Measurements from ENCODE around the gene DMRTA2. TPM values are rescaled to one million over a fixed set of nuclear protein-coding genes. Genes with fewer than 3 reads are reported as not detected.

The DMRTA2 gene
- total RNA-seq, 2 donors from 2014 or later = 1.2 to 2.4 TPM

- peak overlapping the region; percentile 66 for H3K4me3 Mint-ChIP-seq
- no peaks in the 10 kb centered on the region for H3K9me3 ChIP-seq (ENCODE audit: control insufficient read depth, low read length)
- H3K4me1 Mint-ChIP-seq = peaks cover 40% of the 10 kb centered on the region
- H3K4me3 ChIP-seq (ENCODE audit: low read length) = peak overlapping the region; percentile 61
- no peaks in the 10 kb centered on the region for H3K36me3 Mint-ChIP-seq (ENCODE audit: low read depth)
- TF ChIP-seq CTCF (conservative IDR thresholded peaks at IDR 0.05) = no peak
- H3K9ac ChIP-seq (ENCODE audit: extremely low read depth, low read length, poor library complexity, severe bottlenecking) = no peak overlapping the region
- H3K9me3 Mint-ChIP-seq = peaks cover 2% of the 10 kb centered on the region
- peaks cover 7% of the 10 kb centered on the region for H3K4me1 ChIP-seq (ENCODE audit: control insufficient read depth, insufficient read depth, low read length)
- H3K27ac ChIP-seq (ENCODE audit: low read depth, low read length) = no peak overlapping the region
- no peak overlapping the region for H3K27ac Mint-ChIP-seq
- 2 to 4% methylated on average over 8 to 21 of the region's 21 CpGs for WGBS, 2 experiments (ENCODE audit: insufficient coverage in 1 of 2, insufficient read length in 1 of 2)
- no peaks in the 10 kb centered on the region for H3K36me3 ChIP-seq (ENCODE audit: control insufficient read depth, insufficient read depth, low read length)
- peaks cover 95% of the 10 kb centered on the region for H3K27me3 Mint-ChIP-seq (ENCODE audit: insufficient read depth)
- H3K27me3 ChIP-seq (ENCODE audit: control insufficient read depth, insufficient read depth, low read length, poor library complexity, severe bottlenecking) = peaks cover 100% of the 10 kb centered on the region
- no peak for DNase-seq
Observed at GRCh38 chr1:50422675-50422945, 633 bp downstream of the DMRTA2 start.

GRCh38 chr1:50421768-50422674 is 1.2 kb downstream of the DMRTA2 start:
- no peak for TF ChIP-seq CTCF (conservative IDR thresholded peaks at IDR 0.05)
- Mint-ChIP-seq H3K27ac (no peak overlapping the region), H3K27me3 (ENCODE audit: insufficient read depth) (peaks cover 95% of the 10 kb centered on the region), H3K9me3 (peaks cover 2% of the 10 kb centered on the region), H3K4me3 (peak overlapping the region; percentile 66), H3K36me3 (ENCODE audit: low read depth) (no peaks in the 10 kb centered on the region), H3K4me1 (peaks cover 37% of the 10 kb centered on the region)
- no peak overlapping the region for H3K9ac ChIP-seq (ENCODE audit: extremely low read depth, low read length, poor library complexity, severe bottlenecking)
- H3K9me3 ChIP-seq (ENCODE audit: control insufficient read depth, low read length) = no peaks in the 10 kb centered on the region
- peaks cover 7% of the 10 kb centered on the region for H3K4me1 ChIP-seq (ENCODE audit: control insufficient read depth, insufficient read depth, low read length)
- peaks cover 100% of the 10 kb centered on the region for H3K27me3 ChIP-seq (ENCODE audit: control insufficient read depth, insufficient read depth, low read length, poor library complexity, severe bottlenecking)
- no peak overlapping the region for H3K27ac ChIP-seq (ENCODE audit: low read depth, low read length)
- no peaks in the 10 kb centered on the region for H3K36me3 ChIP-seq (ENCODE audit: control insufficient read depth, insufficient read depth, low read length)
- WGBS, 2 experiments (ENCODE audit: insufficient coverage in 1 of 2, insufficient read length in 1 of 2) = 11 to 16% methylated on average over 18 to 27 of the region's 27 CpGs
- peak; percentile 66 for DNase-seq
- H3K4me3 ChIP-seq (ENCODE audit: low read length) = no peak overlapping the region

- WGBS, 2 experiments (ENCODE audit: insufficient coverage in 1 of 2, insufficient read length in 1 of 2) = 2 to 3% methylated on average over 21 to 38 of the region's 38 CpGs
- no peaks in the 10 kb centered on the region for H3K36me3 ChIP-seq (ENCODE audit: control insufficient read depth, insufficient read depth, low read length)
- H3K4me1 ChIP-seq (ENCODE audit: control insufficient read depth, insufficient read depth, low read length) = peaks cover 7% of the 10 kb centered on the region
- Mint-ChIP-seq H3K9me3 (peaks cover 2% of the 10 kb centered on the region), H3K27ac (no peak overlapping the region), H3K27me3 (ENCODE audit: insufficient read depth) (peaks cover 95% of the 10 kb centered on the region), H3K4me3 (peak overlapping the region; percentile 66), H3K4me1 (peaks cover 36% of the 10 kb centered on the region), H3K36me3 (ENCODE audit: low read depth) (no peaks in the 10 kb centered on the region)
- no peak overlapping the region for H3K27ac ChIP-seq (ENCODE audit: low read depth, low read length)
- H3K9me3 ChIP-seq (ENCODE audit: control insufficient read depth, low read length) = no peaks in the 10 kb centered on the region
- peak overlapping the region; percentile 35 for H3K4me3 ChIP-seq (ENCODE audit: low read length)
- no peak overlapping the region for H3K9ac ChIP-seq (ENCODE audit: extremely low read depth, low read length, poor library complexity, severe bottlenecking)
- H3K27me3 ChIP-seq (ENCODE audit: control insufficient read depth, insufficient read depth, low read length, poor library complexity, severe bottlenecking) = peaks cover 100% of the 10 kb centered on the region
- DNase-seq = peak; percentile 78
- TF ChIP-seq CTCF (conservative IDR thresholded peaks at IDR 0.05) = no peak
Observed at GRCh38 chr1:50421366-50421748, 1.9 kb downstream of the DMRTA2 start.

Measured in endodermal cell (in vitro differentiated cells).